Gastrocnemius medialis (tissue), 4 donors: ENCODE measurements around the gene TTBK1.

Experiments
- POLR2A ChIP-seq, 2 donors: fragments of 450-650 bp; IDR thresholded peaks; one replicate each; pipeline ENCODE4 v1.6.1; 2017; ENCODE audit warnings: antibody characterized with exemption in 2 of 2, mild to moderate bottlenecking in 2 of 2, moderate library complexity in 2 of 2
- TF ChIP-seq, protein P1 (sequence below), 5 experiments: fragments of 450-650 bp in 3 of 5; fragments of 200-600 bp in 2 of 5; sonication (generic) in 2 of 5; IDR thresholded peaks in 4 of 5; conservative IDR thresholded peaks in 1 of 5; 1 replicate in 4 of 5; 2 replicates in 1 of 5; pipeline ENCODE4 v1.5.1; 2016 to 2019; ENCODE audit warnings: antibody characterized with exemption in 5 of 5, mild to moderate bottlenecking in 3 of 5, moderate library complexity in 3 of 5

DNA sequence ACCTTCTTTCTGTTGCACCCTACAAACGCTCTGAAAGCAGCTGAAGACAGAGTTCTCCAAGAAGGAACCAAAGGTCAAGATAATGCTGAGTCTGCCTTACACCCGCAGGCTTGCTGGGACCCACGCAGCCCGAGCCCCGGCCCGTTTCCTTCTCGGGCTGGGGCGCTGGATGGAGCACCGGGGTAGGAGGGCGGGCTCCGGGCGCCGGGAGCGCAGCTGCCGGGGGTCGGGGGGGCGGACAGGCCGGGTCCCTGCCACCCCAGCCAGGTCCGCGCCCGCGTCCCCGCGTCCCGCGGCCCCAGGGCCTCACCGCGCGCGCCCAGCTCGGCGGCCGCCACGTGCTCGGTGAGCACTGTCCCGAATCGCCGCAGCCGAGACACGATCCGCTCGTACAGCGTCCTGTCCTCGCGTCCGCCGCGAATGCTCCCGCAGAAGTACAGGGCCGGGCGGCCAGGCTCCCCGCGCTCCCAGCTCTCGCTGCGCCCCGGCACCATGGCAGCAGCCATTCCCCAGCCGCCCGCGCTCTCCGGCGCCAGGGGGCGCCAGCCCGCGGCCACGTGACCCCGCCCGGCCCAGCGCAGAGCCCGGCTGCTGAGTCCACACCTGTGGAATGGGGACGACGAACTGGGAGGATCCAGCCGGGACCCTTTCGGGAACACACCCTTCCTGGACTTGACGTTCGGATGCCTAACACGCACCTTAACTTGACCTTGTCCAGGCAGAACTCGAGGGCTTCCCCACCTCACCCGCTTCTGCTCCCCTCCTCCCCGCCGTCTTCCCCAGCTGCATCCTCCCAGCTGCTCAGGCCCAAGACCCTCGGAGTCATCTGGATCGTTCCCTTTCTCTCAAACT is 14.1 kb upstream of the TTBK1 start, which contains the start of gene DNPH1:
- TF ChIP-seq, protein P1, sequence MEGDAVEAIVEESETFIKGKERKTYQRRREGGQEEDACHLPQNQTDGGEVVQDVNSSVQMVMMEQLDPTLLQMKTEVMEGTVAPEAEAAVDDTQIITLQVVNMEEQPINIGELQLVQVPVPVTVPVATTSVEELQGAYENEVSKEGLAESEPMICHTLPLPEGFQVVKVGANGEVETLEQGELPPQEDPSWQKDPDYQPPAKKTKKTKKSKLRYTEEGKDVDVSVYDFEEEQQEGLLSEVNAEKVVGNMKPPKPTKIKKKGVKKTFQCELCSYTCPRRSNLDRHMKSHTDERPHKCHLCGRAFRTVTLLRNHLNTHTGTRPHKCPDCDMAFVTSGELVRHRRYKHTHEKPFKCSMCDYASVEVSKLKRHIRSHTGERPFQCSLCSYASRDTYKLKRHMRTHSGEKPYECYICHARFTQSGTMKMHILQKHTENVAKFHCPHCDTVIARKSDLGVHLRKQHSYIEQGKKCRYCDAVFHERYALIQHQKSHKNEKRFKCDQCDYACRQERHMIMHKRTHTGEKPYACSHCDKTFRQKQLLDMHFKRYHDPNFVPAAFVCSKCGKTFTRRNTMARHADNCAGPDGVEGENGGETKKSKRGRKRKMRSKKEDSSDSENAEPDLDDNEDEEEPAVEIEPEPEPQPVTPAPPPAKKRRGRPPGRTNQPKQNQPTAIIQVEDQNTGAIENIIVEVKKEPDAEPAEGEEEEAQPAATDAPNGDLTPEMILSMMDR (IDR thresholded peaks at IDR 0.05 in 4 of 5, conservative IDR thresholded peaks at IDR 0.05 in 1 of 5) = peak; percentile 67 to 94 (median 89)
- TF ChIP-seq POLR2A (IDR thresholded peaks at IDR 0.05) = no peak
